Stomach smooth muscle (tissue), 2 donors: ENCODE data around the gene GIT2.
A peak's percentile ranks its signal among the peaks of the same experiment; 100 is the strongest.

Source experiments
- H3K27ac ChIP-seq: one replicate; pipeline ENCODE4 v1.7.0; 2013; ENCODE audit warnings: mild to moderate bottlenecking, low read length, inconsistent platforms
- H3K27me3 ChIP-seq, 2 donors: one replicate each; pipeline ENCODE4 v1.7.0; 2013; ENCODE audit warnings: low read length in 2 of 2; ENCODE audit not compliant: insufficient read depth in 2 of 2, control insufficient read depth in 1 of 2
- H3K36me3 ChIP-seq, 2 donors: one replicate each; pipeline ENCODE4 v1.7.0; 2013; ENCODE audit warnings: low read length in 2 of 2; ENCODE audit not compliant: control insufficient read depth in 2 of 2, insufficient read depth in 2 of 2
- H3K4me1 ChIP-seq: one replicate; pipeline ENCODE4 v1.7.0; 2013; ENCODE audit warnings: low read length; ENCODE audit not compliant: control insufficient read depth, insufficient read depth
- H3K4me3 ChIP-seq, 2 donors: one replicate each; pipeline ENCODE4 v1.7.0; 2013; ENCODE audit warnings: low read length in 2 of 2
- H3K9ac ChIP-seq, 2 donors: one replicate each; pipeline ENCODE4 v1.7.0; 2013; ENCODE audit warnings: low read length in 2 of 2, mild to moderate bottlenecking in 1 of 2
- H3K9me3 ChIP-seq, 2 donors: one replicate each; pipeline ENCODE4 v1.7.0; 2013; ENCODE audit warnings: low read length in 2 of 2; ENCODE audit not compliant: control insufficient read depth in 2 of 2
- donor health status: healthy.
- donor health status: Pancreatic carcinoma.

GIT2 gene, protein sequence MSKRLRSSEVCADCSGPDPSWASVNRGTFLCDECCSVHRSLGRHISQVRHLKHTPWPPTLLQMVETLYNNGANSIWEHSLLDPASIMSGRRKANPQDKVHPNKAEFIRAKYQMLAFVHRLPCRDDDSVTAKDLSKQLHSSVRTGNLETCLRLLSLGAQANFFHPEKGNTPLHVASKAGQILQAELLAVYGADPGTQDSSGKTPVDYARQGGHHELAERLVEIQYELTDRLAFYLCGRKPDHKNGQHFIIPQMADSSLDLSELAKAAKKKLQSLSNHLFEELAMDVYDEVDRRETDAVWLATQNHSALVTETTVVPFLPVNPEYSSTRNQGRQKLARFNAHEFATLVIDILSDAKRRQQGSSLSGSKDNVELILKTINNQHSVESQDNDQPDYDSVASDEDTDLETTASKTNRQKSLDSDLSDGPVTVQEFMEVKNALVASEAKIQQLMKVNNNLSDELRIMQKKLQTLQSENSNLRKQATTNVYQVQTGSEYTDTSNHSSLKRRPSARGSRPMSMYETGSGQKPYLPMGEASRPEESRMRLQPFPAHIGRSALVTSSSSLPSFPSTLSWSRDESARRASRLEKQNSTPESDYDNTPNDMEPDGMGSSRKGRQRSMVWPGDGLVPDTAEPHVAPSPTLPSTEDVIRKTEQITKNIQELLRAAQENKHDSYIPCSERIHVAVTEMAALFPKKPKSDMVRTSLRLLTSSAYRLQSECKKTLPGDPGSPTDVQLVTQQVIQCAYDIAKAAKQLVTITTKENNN

GRCh38 chr12:109995686-109996482 lies at the start of gene GIT2:
TSS of gene GIT2 (minus strand) at chr12:109996368. CDS start at chr12:109996224, 144 bp downstream.
- Histone ChIP-seq H3K27me3 (no peaks in the 10 kb centered on the region), H3K4me1 (peaks cover 23% of the 10 kb centered on the region), H3K9me3 (no peaks in the 10 kb centered on the region), H3K4me3 (peak within 1 kb of the TSS; percentile 79 to 92), H3K36me3 (peaks cover 0 to 5% of the 10 kb centered on the region in 2 donors), H3K27ac (peak within 1 kb of the TSS; percentile 56), H3K9ac (peak within 1 kb of the TSS; percentile 70 to 84)

DNA sequence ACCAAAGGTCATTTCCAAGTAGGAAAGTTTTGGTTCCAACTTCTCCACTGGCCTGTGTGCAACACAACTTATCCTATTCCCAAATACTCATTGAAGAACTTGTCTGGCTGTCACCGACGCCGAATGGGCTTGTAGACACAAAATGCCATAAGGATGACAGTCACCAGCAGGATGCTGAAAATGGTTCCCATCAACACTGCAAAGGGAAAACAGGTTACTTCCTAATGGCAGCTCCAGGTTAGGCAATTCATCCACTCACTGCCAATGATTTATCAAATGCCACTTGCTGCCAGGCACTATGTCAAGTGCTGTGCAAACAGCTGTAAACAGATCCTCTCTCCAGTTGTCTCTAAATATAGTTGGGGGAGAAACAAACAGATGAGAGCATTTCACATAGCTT lies 46.1 kb upstream of the GIT2 start:
- H3K4me1 ChIP-seq = peaks cover 25% of the 10 kb centered on the region
- H3K4me3 ChIP-seq = no peak overlapping the region
- H3K9ac ChIP-seq = no peak overlapping the region
- H3K27ac ChIP-seq = no peak overlapping the region
- peaks cover 7 to 12% of the 10 kb centered on the region in 2 donors for H3K36me3 ChIP-seq
- H3K27me3 ChIP-seq = no peaks in the 10 kb centered on the region
- no peaks in the 10 kb centered on the region for H3K9me3 ChIP-seq

GRCh38 chr12:110039085-110039807 lies 43.1 kb upstream of the GIT2 start:
- H3K36me3 ChIP-seq = peaks cover 22 to 31% of the 10 kb centered on the region in 2 donors
- H3K27ac ChIP-seq = peak overlapping the region; percentile 8
- H3K27me3 ChIP-seq = no peaks in the 10 kb centered on the region
- peak overlapping the region in 1 of 2 donors; percentile 2 for H3K9ac ChIP-seq
- no peaks in the 10 kb centered on the region for H3K9me3 ChIP-seq
- H3K4me3 ChIP-seq = no peak overlapping the region
- peaks cover 15% of the 10 kb centered on the region for H3K4me1 ChIP-seq

GRCh38 chr12:110038741-110039084 lies 42.5 kb upstream of the GIT2 start:
- H3K36me3 ChIP-seq = peaks cover 27 to 35% of the 10 kb centered on the region in 2 donors
- H3K27me3 ChIP-seq = no peaks in the 10 kb centered on the region
- peaks cover 15% of the 10 kb centered on the region for H3K4me1 ChIP-seq
- H3K27ac ChIP-seq = peak overlapping the region; percentile 8
- H3K9ac ChIP-seq = no peak overlapping the region
- H3K4me3 ChIP-seq = no peak overlapping the region
- H3K9me3 ChIP-seq = no peaks in the 10 kb centered on the region

DNA sequence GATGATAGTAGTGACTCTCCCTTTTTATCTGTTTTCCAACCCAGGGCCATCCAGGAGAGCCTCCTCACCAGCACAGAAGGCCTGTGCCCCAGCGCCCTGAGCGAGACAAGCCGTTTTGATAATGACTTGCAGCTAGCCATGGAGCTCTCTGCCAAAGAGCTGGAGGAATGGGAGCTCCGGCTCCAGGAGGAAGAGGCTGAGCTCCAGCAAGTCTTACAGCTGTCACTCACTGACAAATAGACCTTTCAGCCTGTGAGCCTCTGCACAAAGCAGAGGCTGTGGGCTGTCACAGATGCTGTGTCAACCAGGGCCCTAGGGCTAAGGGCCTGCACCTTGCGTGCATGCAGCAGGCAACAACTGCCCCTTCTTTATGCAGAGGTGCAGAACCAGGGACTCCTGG lies 41.1 kb upstream of the GIT2 start:
- Histone ChIP-seq H3K27ac (no peak overlapping the region), H3K9me3 (no peaks in the 10 kb centered on the region), H3K4me1 (peaks cover 11% of the 10 kb centered on the region), H3K9ac (no peak overlapping the region), H3K36me3 (peaks cover 28 to 35% of the 10 kb centered on the region in 2 donors), H3K27me3 (no peaks in the 10 kb centered on the region), H3K4me3 (no peak overlapping the region)

DNA sequence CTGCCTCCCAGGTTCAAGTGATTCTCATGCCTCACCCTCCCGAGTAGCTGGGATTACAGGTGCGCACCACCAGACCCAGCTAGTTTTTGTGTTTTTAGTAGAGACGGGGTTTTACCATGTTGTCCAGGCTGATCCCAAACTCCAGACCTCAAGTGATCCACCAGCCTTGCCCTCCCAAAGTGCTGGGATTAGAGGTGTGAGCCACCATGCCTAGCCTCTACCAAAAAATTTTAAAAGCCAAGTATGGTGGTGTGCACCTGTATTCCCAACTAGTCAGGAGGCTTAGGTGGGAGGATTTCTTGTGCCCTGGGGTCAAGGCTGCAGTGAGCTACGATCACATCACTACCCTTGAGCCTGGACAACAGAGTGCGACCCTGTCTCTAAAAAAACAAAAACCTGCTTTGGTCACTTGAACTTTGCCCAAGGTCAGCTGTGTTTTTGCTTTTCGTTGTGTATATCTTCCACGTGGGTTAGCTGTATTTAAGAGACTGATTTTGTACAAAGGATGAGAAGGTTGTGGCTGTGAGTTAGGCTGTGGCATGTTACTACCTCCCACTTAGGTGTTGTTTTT lies 39.5 kb upstream of the GIT2 start:
- no peak overlapping the region for H3K27ac ChIP-seq
- peaks cover 24 to 34% of the 10 kb centered on the region in 2 donors for H3K36me3 ChIP-seq
- no peak overlapping the region for H3K4me3 ChIP-seq
- H3K27me3 ChIP-seq = no peaks in the 10 kb centered on the region
- H3K9ac ChIP-seq = no peak overlapping the region
- no peaks in the 10 kb centered on the region for H3K9me3 ChIP-seq
- peaks cover 6% of the 10 kb centered on the region for H3K4me1 ChIP-seq

DNA sequence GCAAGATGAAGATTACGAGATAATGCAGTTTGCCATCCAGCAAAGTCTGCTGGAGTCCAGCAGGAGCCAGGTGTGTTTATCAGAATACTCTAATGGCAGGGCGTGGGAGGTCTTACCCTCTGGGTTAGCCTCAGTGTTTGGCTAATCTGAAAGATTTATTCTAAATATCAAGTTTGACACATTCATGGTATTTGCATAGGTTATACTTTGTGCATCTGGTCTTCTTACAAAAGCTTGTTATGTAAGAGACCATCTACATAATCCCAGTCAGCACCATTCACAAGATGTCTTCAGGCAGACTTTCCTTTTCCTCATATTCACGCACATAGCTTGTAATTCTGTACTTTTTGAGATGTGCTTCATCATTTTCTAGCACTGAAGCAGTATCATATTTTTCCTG lies 37.7 kb upstream of the GIT2 start:
- Histone ChIP-seq H3K27ac (no peak overlapping the region), H3K9ac (no peak overlapping the region), H3K27me3 (no peaks in the 10 kb centered on the region), H3K4me3 (no peak overlapping the region), H3K36me3 (peaks cover 29 to 46% of the 10 kb centered on the region in 2 donors), H3K9me3 (no peaks in the 10 kb centered on the region), H3K4me1 (peaks cover 4% of the 10 kb centered on the region)

GRCh38 chr12:110029290-110029815 lies 33.2 kb upstream of the GIT2 start:
- H3K27me3 ChIP-seq = no peaks in the 10 kb centered on the region
- no peak overlapping the region for H3K27ac ChIP-seq
- no peaks in the 10 kb centered on the region for H3K4me1 ChIP-seq
- peaks cover 24 to 35% of the 10 kb centered on the region in 2 donors for H3K36me3 ChIP-seq
- no peak overlapping the region for H3K4me3 ChIP-seq
- H3K9me3 ChIP-seq = no peaks in the 10 kb centered on the region
- no peak overlapping the region for H3K9ac ChIP-seq

DNA sequence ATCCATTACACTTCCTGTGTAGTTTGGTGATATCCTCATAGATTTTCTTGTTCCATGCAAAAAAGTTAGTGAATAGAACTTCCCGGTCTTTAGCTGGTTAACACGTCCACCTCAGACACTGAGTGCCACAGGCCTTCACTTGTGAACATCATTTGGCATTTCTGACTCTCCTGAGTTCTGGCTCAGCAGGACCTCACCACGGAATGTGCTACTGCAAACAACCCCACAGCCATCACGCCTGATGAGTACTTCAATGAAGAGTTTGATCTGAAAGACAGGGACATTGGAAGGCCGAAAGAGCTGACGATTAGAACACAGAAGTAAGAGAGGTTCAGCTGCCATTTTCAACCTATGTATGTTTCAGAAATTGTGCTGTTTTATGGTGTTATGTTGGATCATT lies 32.2 kb upstream of the GIT2 start:
- Histone ChIP-seq H3K4me3 (no peak overlapping the region), H3K36me3 (peaks cover 20 to 30% of the 10 kb centered on the region in 2 donors), H3K9ac (no peak overlapping the region), H3K4me1 (peaks cover 5% of the 10 kb centered on the region), H3K27me3 (no peaks in the 10 kb centered on the region), H3K9me3 (no peaks in the 10 kb centered on the region), H3K27ac (no peak overlapping the region)
